Spleen (tissue), 11 donors: ENCODE data around the gene SCD5. TPM values are rescaled to one million over a fixed set of nuclear protein-coding genes. Genes with fewer than 3 reads are reported as not detected.

Source experiments
- DNase-seq: peaks from one replicate; pipeline ENCODE4 v3.0.0-alpha.2; 2020
- H3K27ac ChIP-seq, 8 donors: fragments of 200-600 bp; sonication (generic) in 7 of 8; 1 replicate in 4 of 8; 2 replicates in 4 of 8; pipeline versions ENCODE4 v1.5.0 to v1.8.0; 2016 to 2021; ENCODE audit warnings: inconsistent platforms in 4 of 8, mild to moderate bottlenecking in 4 of 8, moderate library complexity in 1 of 8
- H3K27me3 ChIP-seq, 7 donors: fragments of 200-600 bp; sonication (generic) in 6 of 7; replicated peaks in 1 of 7; 1 replicate in 4 of 7; 2 replicates in 3 of 7; pipeline versions ENCODE4 v1.5.0 to v1.8.0; 2016 to 2021; ENCODE audit warnings: inconsistent platforms in 3 of 7, mild to moderate bottlenecking in 1 of 7
- H3K36me3 ChIP-seq, 6 donors: fragments of 200-600 bp; sonication (generic) in 5 of 6; 1 replicate in 4 of 6; 2 replicates in 2 of 6; pipeline versions ENCODE4 v1.5.0 to v1.8.0; 2016 to 2021; ENCODE audit warnings: inconsistent platforms in 2 of 6
- H3K4me1 ChIP-seq, 6 donors: fragments of 200-600 bp; sonication (generic) in 5 of 6; 1 replicate in 3 of 6; 2 replicates in 3 of 6; pipeline versions ENCODE4 v1.5.0 to v1.8.0; 2016 to 2021; ENCODE audit warnings: inconsistent platforms in 3 of 6
- H3K4me3 ChIP-seq, 8 donors: fragments of 200-600 bp; sonication (generic) in 7 of 8; 1 replicate in 4 of 8; 2 replicates in 4 of 8; pipeline versions ENCODE4 v1.5.0 to v1.8.0; 2016 to 2021; ENCODE audit warnings: inconsistent platforms in 4 of 8, mild to moderate bottlenecking in 4 of 8, moderate library complexity in 2 of 8
- H3K9me3 ChIP-seq, 8 donors: fragments of 200-600 bp; sonication (generic) in 7 of 8; 1 replicate in 4 of 8; 2 replicates in 4 of 8; pipeline versions ENCODE4 v1.5.0 to v1.8.0; 2016 to 2021; ENCODE audit warnings: inconsistent platforms in 4 of 8
- POLR2A ChIP-seq, 3 donors: fragments of 450-650 bp; IDR thresholded peaks; one replicate each; pipeline ENCODE4 v1.5.1; 2017; ENCODE audit warnings: antibody characterized with exemption in 3 of 3, mild to moderate bottlenecking in 1 of 3
- POLR2AphosphoS5 ChIP-seq, 3 donors: sonication (generic); formaldehyde crosslinking; IDR thresholded peaks; one replicate each; pipeline ENCODE4 v1.5.1; 2017; ENCODE audit warnings: antibody characterized with exemption in 3 of 3
- WGBS, 5 donors: extraction: QIAGEN DNeasy Blood & Tissue Kit in 3 of 5; methylation state at CpG; one replicate each; pipeline versions ENCODE4 v1.1.5 to v1.1.7; 2013 to 2018; 5-methylcytosine and 5-hydroxymethylcytosine counted together
- intact Hi-C: fragments of 100-400 bp; cut with DNase I; formaldehyde crosslinking; loops from one replicate; pipeline ENCODE4 v1.15.0; 2023; ENCODE audit warnings: low total_unique reads
- polyA plus RNA-seq, 3 donors: library from polyadenylated mRNA; stranded (reverse); fragments of 200-250 nt; gene quantifications; one replicate each; pipeline ENCODE4 v1.2.1, GENCODE V29; 2013
- total RNA-seq, 7 donors: library from RNA; depleted of rRNA in 3 of 7; stranded (reverse); fragments of >200 nt in 3 of 7; fragmentation: NEBNext Ultra II Directional in 4 of 7; extraction: Animal tissue kit (Norgen Biotek cat#: 25700) in 4 of 7; gene quantifications; one replicate each; pipeline versions ENCODE4 v1.1.0 to v1.2.1, GENCODE V29; 2016 to 2021
- TF ChIP-seq, protein P1 (sequence below), 11 experiments: fragments of 200-600 bp in 7 of 11; fragments of 450-650 bp in 4 of 11; sonication (generic) in 4 of 11; IDR thresholded peaks in 8 of 11; conservative IDR thresholded peaks in 3 of 11; 1 replicate in 7 of 11; 2 replicates in 4 of 11; pipeline versions ENCODE4 v1.4.0 to v1.8.0; 2016 to 2021; ENCODE audit warnings: antibody characterized with exemption in 11 of 11, inconsistent platforms in 4 of 11, mild to moderate bottlenecking in 1 of 11
- donor health status: healthy with polysubstance abuse.
- donor health status: DM: no; HTN: no; CAD: no; lungs with moderate emphysema.
- donor health status: DM: no; HTN: no; CAD: no.
- donor health status: Bipolar disorder and iron deficiency.
- donor health status: healthy.
- donor health status: DM: no; HTN: no; CAD: no.
- donor health status: DM: yes; HTN: yes; CAD: no.

SCD5 gene
- total and polyA plus RNA-seq, 10 donors, result 0.85 to 7.2 (median 3.9) TPM

DNA sequence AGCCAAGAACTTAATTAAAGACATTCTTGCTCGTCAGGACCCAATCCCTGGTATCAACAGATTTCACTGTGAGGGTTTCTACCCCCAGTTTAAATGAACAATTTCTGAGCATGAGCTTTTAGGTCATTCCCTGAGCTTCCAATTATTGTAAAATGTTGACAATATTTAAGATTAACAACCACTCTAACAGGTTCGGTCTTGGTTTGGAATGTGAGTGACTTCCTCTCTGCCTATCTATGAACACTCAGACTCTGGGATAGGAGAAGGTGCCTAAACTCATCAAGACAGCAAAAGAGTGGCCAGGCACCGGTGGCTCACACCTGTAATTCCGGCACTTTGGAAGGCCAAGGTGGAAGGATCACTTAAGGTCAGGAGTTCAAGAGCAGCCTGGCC, 153.9 kb downstream of the SCD5 start:
- DNase-seq, result no peak
- Histone ChIP-seq H3K36me3 (no peaks in the 10 kb centered on the region), H3K4me1 (no peaks in the 10 kb centered on the region), H3K27ac (no peak overlapping the region), H3K9me3 (no peaks in the 10 kb centered on the region), H3K27me3 (no peaks in the 10 kb centered on the region), H3K4me3 (no peak overlapping the region)
- 64 to 82% (median 71%) methylated on average over 4 of the region's 4 CpGs for WGBS, 5 donors
- intact Hi-C loops, result no loop called here
- no peak for TF ChIP-seq POLR2AphosphoS5 (IDR thresholded peaks at IDR 0.05)
- TF ChIP-seq, protein P1, sequence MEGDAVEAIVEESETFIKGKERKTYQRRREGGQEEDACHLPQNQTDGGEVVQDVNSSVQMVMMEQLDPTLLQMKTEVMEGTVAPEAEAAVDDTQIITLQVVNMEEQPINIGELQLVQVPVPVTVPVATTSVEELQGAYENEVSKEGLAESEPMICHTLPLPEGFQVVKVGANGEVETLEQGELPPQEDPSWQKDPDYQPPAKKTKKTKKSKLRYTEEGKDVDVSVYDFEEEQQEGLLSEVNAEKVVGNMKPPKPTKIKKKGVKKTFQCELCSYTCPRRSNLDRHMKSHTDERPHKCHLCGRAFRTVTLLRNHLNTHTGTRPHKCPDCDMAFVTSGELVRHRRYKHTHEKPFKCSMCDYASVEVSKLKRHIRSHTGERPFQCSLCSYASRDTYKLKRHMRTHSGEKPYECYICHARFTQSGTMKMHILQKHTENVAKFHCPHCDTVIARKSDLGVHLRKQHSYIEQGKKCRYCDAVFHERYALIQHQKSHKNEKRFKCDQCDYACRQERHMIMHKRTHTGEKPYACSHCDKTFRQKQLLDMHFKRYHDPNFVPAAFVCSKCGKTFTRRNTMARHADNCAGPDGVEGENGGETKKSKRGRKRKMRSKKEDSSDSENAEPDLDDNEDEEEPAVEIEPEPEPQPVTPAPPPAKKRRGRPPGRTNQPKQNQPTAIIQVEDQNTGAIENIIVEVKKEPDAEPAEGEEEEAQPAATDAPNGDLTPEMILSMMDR (IDR thresholded peaks at IDR 0.05 in 8 of 11, conservative IDR thresholded peaks at IDR 0.05 in 3 of 11), result no peak
- TF ChIP-seq POLR2A (IDR thresholded peaks at IDR 0.05), result no peak

DNA sequence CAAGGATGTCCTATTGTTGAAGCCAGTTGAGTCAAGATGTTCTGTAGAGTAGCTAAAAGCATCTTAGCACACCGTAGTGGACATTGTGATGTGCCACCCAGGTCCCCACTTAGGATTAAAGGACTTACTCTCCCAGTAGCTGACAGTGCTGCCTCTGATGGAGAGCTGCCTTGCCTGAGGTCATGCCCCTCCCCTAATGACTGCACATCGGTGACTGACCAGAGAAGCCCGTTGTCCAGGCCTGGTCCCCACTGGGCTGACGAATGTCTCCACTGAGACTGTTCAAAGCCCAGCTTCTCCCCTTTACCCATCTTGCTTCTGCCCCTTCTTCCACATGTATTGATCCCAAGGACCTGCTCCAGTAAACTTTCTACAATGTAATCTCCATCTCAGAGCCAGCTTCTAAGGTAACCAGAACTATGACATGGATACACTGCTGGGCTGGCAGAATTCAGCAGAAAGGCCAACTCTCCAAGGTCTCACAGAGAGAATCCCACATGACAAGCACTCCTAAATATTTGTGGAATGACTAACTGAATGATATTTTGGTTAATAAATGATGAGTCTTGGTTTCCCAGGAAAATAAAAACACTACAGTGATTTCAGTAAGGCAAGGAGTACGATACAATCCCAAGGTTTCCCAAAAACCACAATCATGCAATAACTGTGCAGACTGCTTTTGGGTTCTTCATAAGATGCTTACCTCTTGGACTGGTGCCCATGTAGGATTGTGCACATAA, 154.4 kb downstream of the SCD5 start:
- Histone ChIP-seq H3K4me3 (no peak overlapping the region), H3K36me3 (no peaks in the 10 kb centered on the region), H3K9me3 (no peaks in the 10 kb centered on the region), H3K27me3 (no peaks in the 10 kb centered on the region), H3K4me1 (no peaks in the 10 kb centered on the region), H3K27ac (no peak overlapping the region)
- 77 to 94% (median 90%) methylated on average over 5 of the region's 5 CpGs for WGBS, 5 donors
- DNase-seq, result no peak
- intact Hi-C loops, result no loop called here
- TF ChIP-seq POLR2A (IDR thresholded peaks at IDR 0.05) (no peak), POLR2AphosphoS5 (IDR thresholded peaks at IDR 0.05) (no peak)

- intact Hi-C loops, result no loop called here
- no peaks in the 10 kb centered on the region for H3K36me3 ChIP-seq
- TF ChIP-seq, protein P1 (IDR thresholded peaks at IDR 0.05 in 8 of 11, conservative IDR thresholded peaks at IDR 0.05 in 3 of 11), result no peak
- no peak for TF ChIP-seq POLR2A (IDR thresholded peaks at IDR 0.05)
- TF ChIP-seq POLR2AphosphoS5 (IDR thresholded peaks at IDR 0.05), result no peak
- H3K4me3 ChIP-seq, result no peak overlapping the region
- H3K4me1 ChIP-seq, result no peaks in the 10 kb centered on the region
- H3K9me3 ChIP-seq, result no peaks in the 10 kb centered on the region
- H3K27me3 ChIP-seq, result no peaks in the 10 kb centered on the region
- no peak for DNase-seq
- 61 to 78% (median 73%) methylated on average over 7 of the region's 7 CpGs for WGBS, 5 donors
- H3K27ac ChIP-seq, result no peak overlapping the region
These were observed 156.3 kb downstream of the SCD5 start for GRCh38 chr4:82642331-82642730.

DNA sequence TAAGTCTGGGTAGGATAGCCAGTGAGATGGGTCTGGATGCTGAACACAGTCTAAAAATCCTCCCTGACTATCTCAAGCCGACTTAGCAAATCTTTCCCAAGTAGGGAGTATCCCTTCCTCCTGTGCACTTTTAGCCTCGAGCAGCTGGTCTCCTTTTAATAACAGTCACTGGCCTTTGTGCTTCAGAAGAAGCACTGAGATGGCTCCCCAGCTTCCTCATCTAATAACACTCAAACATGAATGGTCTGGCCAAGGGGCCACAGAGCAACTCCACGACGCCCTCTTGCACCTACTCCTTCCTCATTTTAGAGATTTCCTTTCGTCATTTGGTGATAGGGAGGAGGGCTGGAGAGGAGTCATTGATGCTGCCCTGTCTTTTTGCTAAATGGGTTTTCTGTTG, 158.1 kb downstream of the SCD5 start:
- Histone ChIP-seq H3K9me3 (no peaks in the 10 kb centered on the region), H3K27me3 (no peaks in the 10 kb centered on the region), H3K27ac (peak overlapping the region in 1 of 8 donors; percentile 15), H3K4me3 (no peak overlapping the region), H3K4me1 (no peaks in the 10 kb centered on the region), H3K36me3 (no peaks in the 10 kb centered on the region)
- intact Hi-C loops, result no loop called here
- no peak for DNase-seq
- 44 to 69% (median 50%) methylated on average over 5 of the region's 5 CpGs for WGBS, 5 donors
- TF ChIP-seq POLR2A (IDR thresholded peaks at IDR 0.05), result no peak

DNA sequence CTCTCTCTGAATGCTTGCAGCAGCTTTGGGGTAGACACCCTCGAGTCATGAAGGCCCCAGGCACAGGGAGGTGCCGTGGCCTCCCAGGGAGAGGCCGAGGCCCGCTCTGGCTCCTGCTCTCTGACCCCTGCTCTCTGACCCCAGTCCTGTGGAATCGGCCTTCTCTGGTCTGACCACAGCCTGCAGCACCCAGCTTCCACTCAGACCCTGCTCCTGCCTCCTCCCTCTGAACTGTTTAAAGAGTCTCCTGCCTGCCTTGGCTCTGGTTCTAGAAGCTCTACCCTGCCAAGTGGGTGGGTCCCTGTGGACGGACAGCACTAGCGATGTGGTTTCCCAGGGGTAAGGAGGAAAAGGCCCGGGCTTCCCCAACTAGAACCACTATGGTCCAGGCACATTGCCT, 158.6 kb downstream of the SCD5 start:
- DNase-seq, result no peak
- 60 to 84% (median 82%) methylated on average over 8 of the region's 8 CpGs for WGBS, 5 donors
- H3K27ac ChIP-seq, result peak overlapping the region in 2 of 8 donors; percentile 2 to 15
- no peaks in the 10 kb centered on the region for H3K36me3 ChIP-seq
- TF ChIP-seq, protein P1 (IDR thresholded peaks at IDR 0.05 in 8 of 11, conservative IDR thresholded peaks at IDR 0.05 in 3 of 11), result no peak
- TF ChIP-seq POLR2AphosphoS5 (IDR thresholded peaks at IDR 0.05) (no peak), POLR2A (IDR thresholded peaks at IDR 0.05) (no peak)
- no peaks in the 10 kb centered on the region for H3K4me1 ChIP-seq
- H3K4me3 ChIP-seq, result no peak overlapping the region
- H3K27me3 ChIP-seq, result no peaks in the 10 kb centered on the region
- intact Hi-C loops, result no loop called here
- H3K9me3 ChIP-seq, result no peaks in the 10 kb centered on the region
